Testis (tissue), 3 donors: ENCODE measurements around the gene HLA-DMB. TPM values are rescaled to one million over a fixed set of nuclear protein-coding genes. Genes with fewer than 3 reads are reported as not detected.

Experiments used
- DNase-seq: peaks from one replicate; pipeline ENCODE4 v3.0.0-alpha.2; 2019
- H3K27ac ChIP-seq, 2 donors: fragments of 200-600 bp; sonication (generic); one replicate each; pipeline ENCODE4 v1.5.1; 2019
- H3K27me3 ChIP-seq: fragments of 200-600 bp; sonication (generic); one replicate; pipeline ENCODE4 v1.5.1; 2019
- H3K36me3 ChIP-seq: fragments of 200-600 bp; sonication (generic); one replicate; pipeline ENCODE4 v1.5.1; 2017; ENCODE audit warnings: low read depth; ENCODE audit errors: missing control alignments
- H3K4me1 ChIP-seq: fragments of 200-600 bp; sonication (generic); one replicate; pipeline ENCODE4 v1.5.1; 2019
- H3K4me3 ChIP-seq, 2 donors: fragments of 200-600 bp; sonication (generic); one replicate each; pipeline ENCODE4 v1.5.1; 2017 to 2019
- H3K9me3 ChIP-seq: fragments of 200-600 bp; sonication (generic); one replicate; pipeline ENCODE4 v1.5.1; 2017
- CTCF ChIP-seq, 3 experiments: fragments of 450-650 bp in 2 of 3; fragments of 200-600 bp in 1 of 3; sonication (generic) in 1 of 3; IDR thresholded peaks; one replicate each; pipeline ENCODE4 v1.5.1; 2016 to 2019; ENCODE audit warnings: antibody characterized with exemption in 3 of 3, mild to moderate bottlenecking in 2 of 3, moderate library complexity in 1 of 3
- POLR2A ChIP-seq: fragments of 450-650 bp; IDR thresholded peaks from one replicate; pipeline ENCODE4 v1.6.1; 2017; ENCODE audit warnings: antibody characterized with exemption, mild to moderate bottlenecking, moderate library complexity
- WGBS, 2 donors: methylation state at CpG; one replicate each; pipeline ENCODE4 v1.1.5; 2018; 5-methylcytosine and 5-hydroxymethylcytosine counted together
- intact Hi-C: fragments of 100-400 bp; cut with DNase I; formaldehyde crosslinking; loops from one replicate; pipeline ENCODE4 v1.15.1; 2023; ENCODE audit warnings: low total_unique reads
- polyA plus RNA-seq: library from polyadenylated mRNA; stranded (reverse); fragments of 350-450 nt; fragmentation: Illumina TruSeq; extraction: RNeasy Lipid Tissue Mini Kit (QIAGEN cat#74804); gene quantifications from one replicate; pipeline ENCODE4 v1.2.3, GENCODE V29; 2014; ENCODE audit warnings: low read depth, low replicate concordance; ENCODE audit not compliant: insufficient read depth
- total RNA-seq, 2 donors: library from RNA; depleted of rRNA; stranded (reverse); fragments of >200 nt; gene quantifications; one replicate each; pipeline ENCODE4 v1.2.3, GENCODE V29; 2016

Gene HLA-DMB
- total and polyA plus RNA-seq, 3 donors from 2014 or later: 4.9 to 46.1 (median 6.0) TPM

GRCh38 chr6:32971581-32972352 lies 30.9 kb upstream of the HLA-DMB start:
- 1% methylated on average over 27 to 58 of the region's 58 CpGs for WGBS, 2 donors
- TF ChIP-seq CTCF (IDR thresholded peaks at IDR 0.05): peak in 2 of 3 experiments; percentile 10 to 43
- TF ChIP-seq POLR2A: peak; percentile 88
- Histone ChIP-seq H3K4me3 (peak overlapping the region; percentile 82 to 88), H3K27ac (peak overlapping the region; percentile 99), H3K9me3 (no peaks in the 10 kb centered on the region), H3K4me1 (peaks cover 17% of the 10 kb centered on the region), H3K36me3 (no peaks in the 10 kb centered on the region), H3K27me3 (no peaks in the 10 kb centered on the region)
- intact Hi-C loops: no loop called here
- peak; percentile 99 for DNase-seq

DNA sequence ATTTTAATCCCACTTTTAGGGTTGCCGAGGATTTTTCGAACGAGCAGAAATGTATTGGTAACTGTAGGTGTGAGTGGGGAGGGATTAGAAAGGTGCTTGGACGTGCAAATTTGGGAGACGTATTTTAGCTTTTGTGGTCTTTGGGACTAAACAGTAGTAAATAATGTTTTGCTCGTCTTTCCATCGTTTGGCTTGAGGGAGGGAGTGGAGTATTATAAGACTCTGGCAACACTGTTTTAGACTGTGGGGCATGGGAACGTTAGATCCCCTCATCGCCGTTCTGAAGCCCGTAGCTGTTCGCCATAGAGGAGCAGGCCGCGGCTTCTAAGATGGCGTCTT lies 30.4 kb upstream of the HLA-DMB start:
- Histone ChIP-seq H3K27me3 (no peaks in the 10 kb centered on the region), H3K36me3 (no peaks in the 10 kb centered on the region), H3K9me3 (no peaks in the 10 kb centered on the region), H3K27ac (peak overlapping the region; percentile 99), H3K4me1 (peaks cover 15% of the 10 kb centered on the region), H3K4me3 (peak overlapping the region; percentile 82 to 88)
- TF ChIP-seq CTCF (IDR thresholded peaks at IDR 0.05) (no peak), POLR2A (no peak)
- WGBS, 2 donors: 1% methylated on average over 14 to 15 of the region's 15 CpGs
- intact Hi-C loops: no loop called here
- no peak for DNase-seq

GRCh38 chr6:32970413-32971241 lies 29.8 kb upstream of the HLA-DMB start:
- Histone ChIP-seq H3K4me3 (peak overlapping the region; percentile 82 to 88), H3K9me3 (no peaks in the 10 kb centered on the region), H3K27me3 (no peaks in the 10 kb centered on the region), H3K27ac (peak overlapping the region; percentile 99), H3K36me3 (no peaks in the 10 kb centered on the region), H3K4me1 (peaks cover 17% of the 10 kb centered on the region)
- TF ChIP-seq CTCF (IDR thresholded peaks at IDR 0.05) (no peak), POLR2A (no peak)
- DNase-seq: peak; percentile 90
- intact Hi-C loops: no loop called here
- 0 to 1% methylated on average over 19 to 41 of the region's 43 CpGs for WGBS, 2 donors

DNA sequence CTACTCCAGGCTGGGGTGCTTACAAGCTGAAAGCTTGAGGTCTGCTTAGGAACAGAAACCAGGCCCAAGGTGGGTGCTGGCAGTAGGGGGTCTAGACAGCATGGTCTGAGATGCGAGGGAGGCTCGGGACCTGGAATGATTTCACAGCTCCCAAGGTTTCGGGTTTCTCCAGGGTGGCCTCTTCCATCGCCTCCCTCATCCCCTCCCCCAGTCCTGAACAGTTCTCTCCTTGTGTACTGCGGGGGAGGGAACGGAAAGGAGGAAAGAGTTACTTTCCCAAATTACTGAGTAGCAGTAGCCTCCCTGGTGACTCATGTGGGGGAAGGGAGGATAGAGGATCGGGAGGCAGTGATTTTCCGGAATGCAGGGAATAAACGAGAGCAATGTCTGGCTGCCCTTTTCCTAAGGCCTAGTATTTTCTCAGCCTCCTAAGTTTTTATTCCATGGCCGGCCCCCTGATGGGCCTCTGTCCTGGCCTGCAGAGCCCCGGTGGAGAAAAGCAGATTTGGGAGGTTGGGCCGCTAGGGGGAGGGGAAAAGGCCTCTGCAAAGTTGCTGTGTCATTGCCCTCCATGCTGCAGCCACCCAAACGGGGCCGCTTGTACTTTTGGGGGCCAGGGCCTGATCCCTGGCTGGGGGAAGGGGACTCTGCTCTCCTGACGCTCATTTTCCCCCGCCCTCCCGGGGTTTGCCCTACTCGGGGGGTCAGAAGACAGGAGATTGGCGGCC lies 29.0 kb upstream of the HLA-DMB start:
- 0 to 1% methylated on average over 18 to 19 of the region's 19 CpGs for WGBS, 2 donors
- Histone ChIP-seq H3K4me3 (peak overlapping the region; percentile 82 to 88), H3K36me3 (no peaks in the 10 kb centered on the region), H3K4me1 (peaks cover 20% of the 10 kb centered on the region), H3K27ac (peak overlapping the region; percentile 99), H3K27me3 (no peaks in the 10 kb centered on the region), H3K9me3 (no peaks in the 10 kb centered on the region)
- DNase-seq: peak; percentile 86
- intact Hi-C loops: no loop called here
- peak; percentile 43 to 79 (median 64) for TF ChIP-seq CTCF (IDR thresholded peaks at IDR 0.05)
- TF ChIP-seq POLR2A: no peak
